GM10266 (cell line): ENCODE results near the gene EVI2B.
"Not testable (repeated sequence)": the region's sequence is repeated elsewhere in the genome, so short reads cannot be mapped to it uniquely, and the experiment has no call there.

Experiments
- DNase-seq: peaks from one replicate; pipeline ENCODE4 v3.0.0; 2012; ENCODE audit errors: extremely low spot score
- TF ChIP-seq, protein P1 (sequence below): IDR thresholded peaks from 2 replicates; pipeline ENCODE4 v1.5.1; 2012; ENCODE audit warnings: mild to moderate bottlenecking, low read depth; ENCODE audit not compliant: control insufficient read depth, insufficient read depth; ENCODE audit errors: missing control alignments

EVI2B gene

GRCh38 chr17:31269578-31269983 is 44.3 kb downstream of the EVI2B start:
- DNase-seq, result no peak
- TF ChIP-seq, protein P1, sequence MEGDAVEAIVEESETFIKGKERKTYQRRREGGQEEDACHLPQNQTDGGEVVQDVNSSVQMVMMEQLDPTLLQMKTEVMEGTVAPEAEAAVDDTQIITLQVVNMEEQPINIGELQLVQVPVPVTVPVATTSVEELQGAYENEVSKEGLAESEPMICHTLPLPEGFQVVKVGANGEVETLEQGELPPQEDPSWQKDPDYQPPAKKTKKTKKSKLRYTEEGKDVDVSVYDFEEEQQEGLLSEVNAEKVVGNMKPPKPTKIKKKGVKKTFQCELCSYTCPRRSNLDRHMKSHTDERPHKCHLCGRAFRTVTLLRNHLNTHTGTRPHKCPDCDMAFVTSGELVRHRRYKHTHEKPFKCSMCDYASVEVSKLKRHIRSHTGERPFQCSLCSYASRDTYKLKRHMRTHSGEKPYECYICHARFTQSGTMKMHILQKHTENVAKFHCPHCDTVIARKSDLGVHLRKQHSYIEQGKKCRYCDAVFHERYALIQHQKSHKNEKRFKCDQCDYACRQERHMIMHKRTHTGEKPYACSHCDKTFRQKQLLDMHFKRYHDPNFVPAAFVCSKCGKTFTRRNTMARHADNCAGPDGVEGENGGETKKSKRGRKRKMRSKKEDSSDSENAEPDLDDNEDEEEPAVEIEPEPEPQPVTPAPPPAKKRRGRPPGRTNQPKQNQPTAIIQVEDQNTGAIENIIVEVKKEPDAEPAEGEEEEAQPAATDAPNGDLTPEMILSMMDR, result no peak

- no peak for DNase-seq
- TF ChIP-seq, protein P1, result no peak
These were observed 44.7 kb downstream of the EVI2B start for GRCh38 chr17:31269036-31269577.

GRCh38 chr17:31266042-31266441 is 47.8 kb downstream of the EVI2B start:
- TF ChIP-seq, protein P1, result peak; percentile 19
- no peak for DNase-seq

- DNase-seq, result not testable (repeated sequence)
These were observed 50.9 kb downstream of the EVI2B start for GRCh38 chr17:31262923-31263322.

DNA sequence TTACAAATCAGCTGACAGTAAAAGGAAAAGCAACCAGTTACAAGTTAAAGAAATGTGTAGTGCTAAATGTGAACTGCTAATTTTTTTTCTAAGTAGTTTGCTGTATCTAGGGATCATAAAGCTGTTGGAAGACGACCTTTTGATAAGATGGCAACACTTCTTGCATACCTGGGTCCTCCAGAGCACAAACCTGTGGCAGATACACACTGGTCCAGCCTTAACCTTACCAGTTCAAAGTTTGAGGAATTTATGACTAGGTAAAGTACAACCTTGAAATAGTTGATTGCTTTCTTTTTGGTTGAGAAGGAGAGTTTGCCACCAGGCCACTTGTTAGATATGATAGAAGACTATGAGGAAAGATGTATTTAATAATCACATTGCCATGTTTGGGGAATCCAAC is 52.3 kb downstream of the EVI2B start:
- TF ChIP-seq, protein P1, result no peak

DNA sequence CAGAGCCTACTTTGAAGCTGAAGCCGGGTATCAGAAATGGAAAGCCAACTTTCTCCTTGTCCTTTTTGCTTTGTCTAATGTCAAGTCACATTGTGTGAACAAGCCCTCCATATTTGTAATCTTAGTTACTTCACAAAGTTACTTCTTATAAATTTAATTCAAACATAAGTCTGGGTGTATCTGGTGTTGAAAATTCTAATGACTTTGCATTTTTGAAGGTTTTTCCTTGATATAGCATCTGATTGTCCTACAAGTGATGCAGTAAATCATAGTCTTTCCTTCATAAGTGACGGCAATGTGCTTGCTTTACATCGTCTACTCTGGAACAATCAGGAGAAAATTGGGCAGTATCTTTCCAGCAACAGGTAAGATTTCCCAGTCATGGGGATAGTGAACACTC is 53.7 kb downstream of the EVI2B start:
- DNase-seq, result no peak
- TF ChIP-seq, protein P1, result no peak

More for the DNA sequence above, 52.3 kb downstream of the EVI2B start:
- no peak for DNase-seq

GRCh38 chr17:31256936-31257335 is 56.9 kb downstream of the EVI2B start:
- TF ChIP-seq, protein P1, result no peak
- DNase-seq, result no peak

- TF ChIP-seq, protein P1, result no peak
- no peak for DNase-seq
These were observed 59.2 kb downstream of the EVI2B start for GRCh38 chr17:31254654-31255053.
